GM18517 (cell line): ENCODE results near the gene TOX2.

Experiments
- ATAC-seq: cut with Tn5 transposase; IDR thresholded peaks from one replicate; pipeline ENCODE4 v1.9.1; 2021; ENCODE audit warnings: mild to moderate bottlenecking, moderate library complexity; ENCODE audit not compliant: unreplicated experiment

TOX2 gene

DNA sequence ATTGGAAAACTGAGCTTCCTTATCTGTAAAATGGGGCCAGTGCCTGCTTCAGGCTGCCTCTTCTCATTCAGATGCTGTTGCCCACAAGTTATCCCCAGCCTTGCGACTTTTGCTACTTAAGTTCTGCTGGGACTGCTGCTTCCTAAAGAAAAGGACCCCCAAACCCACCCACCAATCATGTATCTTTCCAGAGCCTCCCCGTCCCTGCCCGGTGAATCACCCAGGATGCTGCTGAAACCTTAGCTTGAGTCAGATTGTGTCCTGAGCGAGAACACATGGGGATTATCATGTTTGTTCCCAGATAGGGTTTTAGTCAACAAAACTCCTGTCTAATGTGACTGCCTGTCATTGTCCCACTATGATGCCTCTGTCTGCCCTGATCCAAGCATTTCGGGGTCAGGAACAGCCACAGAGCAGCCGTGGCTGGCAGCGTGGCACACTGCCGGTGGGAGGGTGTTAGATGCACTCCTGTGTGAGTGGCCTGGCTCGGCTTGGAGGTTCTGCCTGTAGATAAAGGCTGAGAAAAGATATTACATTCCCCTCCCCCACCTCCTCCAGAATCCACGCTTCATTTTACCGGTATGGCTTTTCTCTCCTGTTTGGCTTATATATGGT, 79.9 kb downstream of the TOX2 start:
- ATAC-seq, result no peak

DNA sequence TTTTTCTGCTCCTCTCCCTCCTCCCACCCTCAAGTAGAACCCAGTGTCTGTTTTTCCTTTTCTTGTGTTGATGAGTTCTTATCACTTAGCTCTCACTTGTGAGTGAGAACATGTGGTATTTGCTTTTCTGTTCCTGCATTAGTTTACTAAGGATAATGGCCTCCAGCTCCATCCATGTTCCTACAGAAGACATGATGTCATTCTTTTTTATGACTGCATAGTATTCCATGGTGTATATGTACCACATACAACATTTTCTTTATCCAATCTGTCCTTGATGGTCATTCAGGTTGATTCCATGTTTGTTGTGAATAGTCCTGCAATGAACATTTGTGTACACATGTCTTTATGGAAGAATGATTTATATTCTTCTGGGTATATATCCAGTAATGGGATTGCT, 81.0 kb downstream of the TOX2 start:
- ATAC-seq, result no peak

DNA sequence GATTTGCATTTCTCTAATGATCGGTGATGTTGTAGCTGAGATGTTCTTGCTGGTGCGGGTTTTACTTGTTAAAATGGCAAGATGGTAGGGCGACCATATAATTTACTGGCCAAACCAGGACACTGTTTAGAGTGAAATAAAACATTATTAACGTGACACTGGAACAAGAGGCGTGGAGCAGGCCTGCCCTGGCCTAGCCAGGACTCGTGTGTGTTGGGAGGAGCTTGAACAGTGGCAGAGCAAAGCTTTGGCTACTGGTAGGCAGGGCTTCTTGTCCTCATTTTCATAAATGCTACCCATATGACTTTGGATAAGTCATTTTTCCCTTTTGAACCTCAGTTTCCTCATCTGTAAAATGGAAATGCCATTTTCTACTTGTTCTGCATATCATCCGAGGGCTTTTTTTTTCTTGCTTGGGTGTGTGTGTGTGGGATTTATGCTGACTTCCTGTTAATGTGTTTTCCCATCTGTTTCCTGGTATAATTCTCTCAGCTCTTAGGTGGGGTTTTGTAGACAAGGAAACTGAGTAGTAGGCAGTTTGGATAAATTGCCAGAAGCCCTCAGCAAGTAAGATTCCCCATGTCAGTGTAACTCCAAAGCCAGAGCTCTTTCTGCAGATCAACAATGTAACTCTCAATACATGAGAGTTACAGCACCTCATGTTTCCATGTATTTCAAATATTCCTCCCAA, 81.7 kb downstream of the TOX2 start:
- no peak for ATAC-seq

DNA sequence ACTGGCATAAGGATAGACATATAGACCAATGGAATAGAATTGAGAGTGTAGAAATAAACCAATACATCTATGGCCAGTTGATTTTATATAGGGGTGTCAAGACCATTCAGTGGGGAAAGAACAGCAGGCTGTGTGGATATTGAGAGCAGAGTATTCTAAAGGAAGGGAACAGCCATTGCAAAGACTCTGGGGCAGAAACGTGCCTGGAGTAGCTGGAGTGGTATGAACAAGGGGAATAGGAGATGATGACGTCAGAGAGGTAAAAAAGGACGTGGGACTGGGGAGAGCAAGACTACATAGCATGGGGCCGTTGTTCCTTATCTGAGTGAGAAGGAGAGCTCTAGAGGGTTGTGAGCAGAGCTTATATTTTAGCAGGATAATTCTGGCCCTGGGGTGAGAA, 85.2 kb downstream of the TOX2 start:
- no peak for ATAC-seq

DNA sequence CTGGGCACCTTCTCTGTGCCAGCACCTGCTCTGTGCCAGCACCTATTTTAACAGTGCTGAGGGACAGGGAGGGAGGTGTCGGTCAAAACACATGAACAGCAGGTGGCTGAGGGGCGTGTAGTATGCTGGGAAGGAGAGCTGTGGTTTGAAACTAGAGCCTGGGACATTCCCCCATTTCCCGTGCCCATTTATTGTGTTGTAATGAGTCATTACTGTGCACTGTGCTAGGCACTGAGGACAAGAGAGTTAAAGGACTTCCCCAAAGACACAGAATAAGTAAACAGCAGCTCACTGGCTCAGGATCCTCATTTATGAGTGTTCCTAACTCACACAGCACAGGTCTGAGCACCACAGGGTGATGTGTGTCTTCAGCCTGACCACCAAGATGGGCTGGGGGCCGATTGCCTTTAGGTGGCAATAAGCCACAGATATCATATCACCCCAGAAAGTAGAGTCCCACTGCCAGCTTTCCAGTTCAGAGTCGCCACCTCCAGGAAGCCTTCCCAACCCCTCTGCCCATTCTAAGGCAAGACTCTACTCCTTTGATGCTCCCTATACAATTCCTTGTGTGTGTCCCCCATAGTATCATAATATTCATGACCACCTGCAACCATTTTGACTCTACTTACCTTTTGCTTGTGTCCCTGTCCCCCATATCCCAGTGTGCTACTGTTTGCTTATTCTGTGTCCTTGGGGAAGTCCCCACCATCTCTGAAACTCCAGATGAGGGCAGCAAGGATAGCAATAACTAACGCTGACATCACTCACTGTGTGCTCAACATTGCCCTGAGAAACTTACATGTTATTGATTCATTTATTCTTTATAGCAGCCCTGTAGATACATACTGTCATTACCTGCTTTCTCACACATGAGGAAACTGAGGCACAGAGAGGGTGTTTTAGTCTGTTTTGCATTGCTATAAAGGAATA, 87.3 kb downstream of the TOX2 start:
- peak; percentile 74 for ATAC-seq

DNA sequence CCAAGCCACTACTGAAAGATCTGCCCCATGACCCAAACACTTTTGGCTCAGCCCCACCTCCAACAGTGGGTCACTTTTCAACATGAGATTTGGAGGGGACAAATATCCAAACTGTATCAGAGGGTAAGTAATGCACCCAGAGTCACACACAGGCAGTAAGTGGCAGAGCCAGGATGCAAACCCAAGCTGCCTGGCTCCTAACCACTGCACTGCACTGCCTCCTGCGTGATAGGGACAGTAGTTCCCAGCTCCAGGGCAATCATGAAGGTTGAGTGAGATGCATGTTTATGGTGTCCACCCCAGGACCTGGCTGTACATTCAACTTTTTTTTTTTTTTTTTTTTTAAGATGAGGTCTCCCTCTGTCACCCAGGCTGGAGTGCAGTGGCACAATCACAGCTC, 88.2 kb downstream of the TOX2 start:
- no peak for ATAC-seq

DNA sequence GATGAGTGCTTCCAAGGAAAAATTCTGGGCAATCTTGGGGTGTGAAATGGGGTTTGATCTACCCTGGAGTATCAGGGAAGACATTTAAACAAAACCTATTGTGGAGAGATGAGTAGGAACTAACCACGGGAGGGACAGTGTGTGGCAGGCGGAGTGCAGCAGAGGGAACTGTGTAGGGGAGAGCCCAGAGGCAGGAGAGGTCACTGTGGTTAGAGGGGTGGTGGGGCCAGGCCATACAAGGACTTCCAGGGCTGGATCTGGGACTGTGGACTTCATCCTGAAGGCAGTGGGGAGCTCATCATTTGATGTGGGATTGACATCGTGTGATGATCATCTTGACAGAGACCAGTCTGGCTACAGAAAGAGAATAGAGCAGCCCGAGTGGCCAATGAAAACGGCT, 89.0 kb downstream of the TOX2 start:
- no peak for ATAC-seq

DNA sequence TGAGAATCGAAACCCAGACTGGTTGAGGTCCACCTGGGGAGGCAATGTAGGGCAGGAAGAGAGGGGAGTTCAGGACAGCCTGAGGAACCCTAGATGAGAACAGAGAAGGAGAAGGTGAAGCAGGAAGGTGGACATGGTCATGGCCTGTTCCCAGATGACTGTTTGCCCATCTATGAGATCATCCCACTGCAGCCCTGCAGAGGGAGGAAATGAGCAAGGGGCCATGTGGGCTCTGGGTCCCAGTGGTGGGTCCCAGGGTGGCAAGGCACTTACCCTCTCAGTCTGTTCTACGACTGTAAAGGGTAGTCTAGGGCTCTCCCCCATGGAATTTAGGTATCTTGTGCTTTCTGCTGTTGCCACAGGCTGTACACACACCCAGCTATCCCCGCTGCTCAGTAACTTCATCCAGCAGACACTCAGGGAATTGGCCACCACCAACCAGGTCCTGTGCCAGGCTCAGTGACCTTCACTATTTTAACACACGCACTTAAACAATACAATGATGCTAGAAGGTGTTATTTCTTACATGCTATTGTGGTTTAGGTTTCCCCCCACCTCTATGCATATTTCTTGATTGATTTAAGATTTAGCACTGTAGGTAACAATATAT, 89.8 kb downstream of the TOX2 start:
- no peak for ATAC-seq

DNA sequence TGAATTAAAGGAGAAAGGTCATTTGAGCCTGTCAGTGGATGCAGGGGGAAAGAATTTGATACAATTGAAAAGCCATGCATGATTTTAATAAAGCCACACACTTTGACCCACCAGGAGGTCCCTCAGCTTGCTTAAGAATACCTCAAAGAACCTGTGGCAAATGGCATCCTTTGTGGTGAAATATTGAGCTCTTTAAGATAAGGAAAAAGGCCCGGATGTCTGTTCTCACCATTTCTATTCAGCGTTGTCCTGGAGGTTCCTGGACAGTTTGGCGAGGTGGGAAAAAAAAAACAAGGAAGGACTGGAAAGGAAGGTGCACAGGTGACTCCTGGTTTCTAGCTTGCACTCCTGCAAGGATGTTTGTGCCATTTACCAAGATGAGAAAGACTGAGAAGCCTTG, 91.0 kb downstream of the TOX2 start:
- ATAC-seq, result no peak

DNA sequence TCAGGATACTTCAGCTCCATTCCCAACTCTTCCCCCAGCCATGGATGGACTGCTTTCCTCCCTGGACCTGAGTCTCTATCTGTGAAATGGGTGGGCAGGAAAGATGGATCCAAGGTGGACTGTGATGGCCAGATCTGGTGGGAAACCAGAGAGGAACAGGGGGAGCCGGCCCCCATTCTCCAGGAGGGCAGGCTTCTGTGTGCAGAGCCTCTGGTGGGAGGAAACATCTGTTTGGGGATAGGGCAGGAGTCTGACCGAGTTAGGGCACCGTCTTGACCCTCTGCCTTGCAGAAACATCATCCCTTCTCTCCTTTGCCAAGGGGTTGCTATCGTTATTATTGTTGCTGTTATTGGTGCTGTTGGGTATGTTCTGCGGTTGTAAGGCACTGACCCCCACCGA, 91.5 kb downstream of the TOX2 start:
- ATAC-seq, result no peak

DNA sequence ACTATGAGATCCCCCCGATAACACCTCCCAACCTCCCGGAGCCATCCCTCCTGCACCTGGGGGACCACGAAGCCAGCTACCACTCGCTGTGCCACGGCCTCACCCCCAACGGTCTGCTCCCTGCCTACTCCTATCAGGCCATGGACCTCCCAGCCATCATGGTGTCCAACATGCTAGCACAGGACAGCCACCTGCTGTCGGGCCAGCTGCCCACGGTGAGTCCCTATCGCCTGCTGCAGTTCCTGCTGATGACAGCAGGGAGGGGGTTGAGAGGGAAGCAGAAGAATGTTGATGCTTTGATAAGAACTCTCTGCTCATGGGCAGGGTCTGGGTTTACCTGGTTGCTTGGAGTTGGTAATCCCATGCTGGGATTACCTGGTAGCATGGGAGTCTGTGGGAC, 91.9 kb downstream of the TOX2 start:
- ATAC-seq, result no peak

DNA sequence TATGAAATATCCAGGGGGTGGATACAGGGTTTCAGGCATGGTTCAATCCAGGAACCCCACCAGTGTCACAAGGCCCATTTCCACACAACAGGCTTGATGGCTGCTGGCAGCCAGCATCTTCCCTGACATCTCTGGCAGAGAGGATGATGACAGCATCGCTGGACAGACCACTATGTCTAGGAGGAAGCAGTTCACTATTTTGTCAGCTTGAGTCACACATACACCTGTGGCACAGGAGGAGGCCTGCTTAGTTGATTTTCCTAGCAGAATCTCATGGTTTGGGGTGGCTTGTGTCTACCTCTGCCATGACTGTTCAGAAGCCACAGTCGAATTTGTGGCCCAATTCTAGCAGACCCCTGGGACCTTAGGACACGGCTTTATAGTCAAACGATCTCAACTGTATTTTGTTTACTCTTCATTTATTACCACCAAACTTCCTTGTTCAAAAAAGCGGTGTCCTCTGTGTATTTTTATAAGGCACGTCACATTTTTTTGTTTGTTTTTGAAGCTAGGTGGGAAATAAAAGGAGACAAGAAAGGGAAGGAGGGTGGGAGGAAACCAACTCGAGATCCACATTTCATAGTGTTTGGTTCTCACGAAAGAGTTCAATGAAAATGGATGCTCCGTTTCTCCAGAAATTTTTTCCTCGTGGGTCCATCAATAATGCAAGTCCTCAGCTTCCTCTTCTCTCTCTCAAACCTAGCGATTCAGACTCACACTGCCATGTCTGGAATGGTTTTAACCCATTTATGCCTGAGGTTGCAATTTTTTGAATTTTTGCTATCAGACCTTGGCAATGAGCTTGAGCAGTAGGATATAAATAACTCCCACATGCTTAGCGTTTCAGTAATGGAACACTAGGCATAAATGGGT, 94.4 kb downstream of the TOX2 start:
- no peak for ATAC-seq

DNA sequence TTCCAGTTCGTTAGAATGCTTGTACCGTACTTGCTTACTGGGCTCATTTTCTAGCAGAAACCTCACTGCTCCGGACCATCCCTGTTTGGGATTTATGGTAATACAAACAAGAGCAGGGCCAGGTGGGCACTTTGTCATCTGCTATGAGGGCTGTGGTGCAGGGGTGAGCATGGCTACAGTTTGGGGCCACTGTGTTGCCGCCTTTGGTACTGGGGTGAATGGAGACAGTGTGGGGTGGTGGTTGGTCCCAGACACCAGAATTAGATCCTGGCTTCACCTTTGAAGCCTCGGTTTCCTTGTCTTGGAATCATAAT, 95.0 kb downstream of the TOX2 start:
- ATAC-seq, result no peak

DNA sequence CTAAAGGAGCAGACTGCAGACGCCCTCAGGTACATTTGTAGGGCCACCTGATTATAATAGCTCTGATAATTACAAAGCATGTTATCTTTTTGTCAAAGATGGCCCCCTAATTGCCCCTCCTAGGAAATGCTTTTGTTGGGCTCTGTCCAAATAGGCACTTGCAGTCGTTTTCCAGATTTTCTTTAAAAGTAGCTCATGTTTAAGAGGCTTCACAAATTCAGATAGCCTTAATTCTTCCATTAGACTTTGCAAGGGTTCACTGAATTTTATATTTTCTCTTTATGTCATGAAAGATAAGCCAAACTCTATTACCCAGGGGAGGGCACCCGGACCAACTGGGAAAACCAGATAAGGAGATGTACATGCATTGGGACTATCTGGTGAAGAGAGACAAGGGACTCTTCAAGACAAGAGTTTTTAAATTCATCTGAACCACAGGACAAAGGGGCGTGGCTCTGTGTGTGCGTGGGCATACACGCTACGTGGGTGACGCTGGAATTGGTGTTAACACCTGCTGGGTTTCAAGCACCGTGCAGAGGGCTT, 95.6 kb downstream of the TOX2 start:
- no peak for ATAC-seq

DNA sequence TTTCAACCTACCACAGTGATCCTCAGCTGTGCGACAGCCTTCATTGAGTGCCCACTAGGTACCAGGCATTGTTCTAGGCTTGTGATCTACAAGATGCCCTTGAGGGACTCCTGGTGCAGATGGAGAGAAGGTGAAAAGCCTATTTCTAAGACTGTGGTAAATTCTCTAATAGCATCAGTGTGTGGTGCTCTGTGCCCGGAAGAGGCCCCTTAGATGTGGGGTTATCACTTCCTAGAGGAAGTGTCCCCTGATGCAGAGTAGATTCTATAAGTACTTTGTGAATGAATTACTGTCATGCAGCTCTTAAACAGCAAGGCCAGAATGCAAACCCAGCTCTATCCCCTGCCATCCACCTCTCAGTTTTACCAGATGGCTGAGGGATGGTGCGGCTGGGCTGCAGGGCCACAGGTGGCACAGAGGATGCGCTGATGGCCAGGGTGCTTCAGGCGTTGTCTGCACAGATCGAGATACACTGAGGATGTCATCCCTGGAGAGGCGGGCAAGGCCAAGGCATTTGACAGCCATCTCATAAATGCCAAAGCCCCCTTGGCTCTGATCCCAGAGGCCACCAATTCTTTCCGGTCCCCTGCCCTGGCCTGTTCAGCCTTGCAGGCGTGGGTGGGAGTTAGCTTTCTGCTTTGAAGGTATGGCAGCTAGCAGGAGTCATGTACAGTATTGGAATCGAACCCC, 96.7 kb downstream of the TOX2 start:
- no peak for ATAC-seq

DNA sequence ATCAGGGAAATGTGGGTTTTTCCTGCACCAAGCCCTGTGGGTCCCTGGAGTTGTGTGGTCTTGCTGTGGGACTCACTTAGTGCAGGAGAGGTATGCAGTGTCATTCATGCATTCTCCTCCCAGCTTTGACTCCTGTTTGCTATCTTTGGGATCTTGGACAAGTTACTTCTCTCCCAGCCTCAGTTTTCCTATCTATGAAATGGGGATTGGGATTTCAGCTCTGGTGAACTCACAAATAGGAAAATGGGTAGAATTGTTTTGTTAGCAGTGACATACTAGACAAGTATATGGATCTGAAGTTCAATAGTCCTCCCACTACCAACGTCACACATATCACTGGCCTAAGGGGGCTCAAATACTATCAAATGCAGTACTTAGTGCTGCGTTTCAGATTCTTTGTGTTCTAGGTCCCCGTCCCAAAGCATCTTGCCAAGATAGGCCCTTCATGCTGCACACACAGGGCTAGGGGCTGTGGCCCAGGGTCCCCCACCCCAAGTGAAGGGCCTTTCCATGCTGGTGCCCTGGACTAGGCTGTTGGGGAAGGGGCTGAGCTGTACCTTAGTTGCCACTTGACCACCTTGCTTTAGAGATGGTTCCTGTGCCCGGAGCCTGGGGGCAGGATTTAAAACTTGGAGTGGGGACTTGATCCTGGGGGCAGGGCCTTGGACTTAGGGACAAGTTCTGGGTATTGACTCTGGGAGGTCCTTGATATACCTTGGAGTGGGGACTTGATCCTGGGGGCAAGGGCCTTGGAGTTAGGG, 98.0 kb downstream of the TOX2 start:
- ATAC-seq, result no peak

DNA sequence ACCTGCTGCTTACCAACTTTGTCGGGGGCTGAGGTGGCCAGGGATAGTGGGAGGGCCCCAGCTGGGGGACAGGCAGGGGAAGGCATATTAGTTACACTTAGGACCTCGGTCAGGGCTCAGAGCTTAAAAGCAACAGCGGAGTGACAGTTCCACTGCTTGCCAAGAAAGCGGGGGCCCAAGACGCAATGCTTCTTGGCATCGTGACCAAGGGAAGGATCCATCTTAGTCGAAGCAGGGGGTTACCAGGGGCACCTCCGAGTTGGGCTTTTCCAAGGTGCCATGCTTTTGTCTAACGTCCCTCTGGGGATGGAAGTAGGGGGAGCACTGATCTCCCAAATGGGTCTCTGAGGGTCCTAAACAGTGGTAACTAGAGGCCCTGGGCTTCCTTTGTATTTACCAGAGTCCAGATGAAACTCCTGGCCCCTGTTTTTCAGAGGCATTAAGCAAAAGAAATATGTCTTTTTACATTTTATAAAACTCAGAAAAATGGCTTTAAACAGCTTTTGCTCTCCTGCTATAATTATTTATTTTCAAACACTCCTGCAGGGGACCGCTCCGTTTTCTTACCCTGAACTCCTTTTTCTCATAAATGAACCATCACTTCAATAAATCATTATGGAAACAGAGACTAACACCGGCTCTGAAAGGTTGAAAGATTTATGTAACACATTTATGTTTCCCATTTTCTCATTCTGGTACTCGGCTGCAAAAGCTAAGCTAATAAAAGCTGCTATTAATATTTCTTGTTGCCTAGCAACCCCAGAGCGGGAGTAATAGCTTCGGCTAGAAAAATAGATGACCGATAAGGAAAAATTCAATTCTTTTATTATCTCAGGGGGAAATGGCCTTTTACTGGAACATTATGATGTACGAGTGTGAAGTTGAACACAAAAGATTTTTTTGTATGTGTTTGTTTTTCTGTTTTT, 100.4 kb downstream of the TOX2 start:
- ATAC-seq, result no peak

DNA sequence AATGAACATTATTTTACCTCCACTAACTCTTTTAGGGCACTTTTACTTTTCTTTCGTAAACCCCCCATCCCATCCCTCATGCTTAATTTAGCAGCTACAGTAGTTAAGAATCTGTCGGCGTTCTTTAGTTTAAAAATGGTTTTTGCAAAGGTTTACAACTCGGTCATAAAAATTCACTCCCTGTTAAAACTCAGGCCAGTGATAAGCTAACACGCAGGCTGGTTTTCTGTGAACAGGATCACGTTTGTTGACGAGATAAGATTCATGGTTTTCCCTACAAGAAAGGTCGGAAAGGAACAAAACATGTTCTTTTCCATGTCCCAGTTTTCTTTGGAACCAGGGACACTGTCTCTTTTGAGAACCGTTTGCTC, 101.1 kb downstream of the TOX2 start:
- ATAC-seq, result no peak
